H9 (cell line): ENCODE results near the gene LRRC23. TPM values are rescaled to one million over a fixed set of nuclear protein-coding genes. Genes with fewer than 3 reads are reported as not detected.
A peak's percentile ranks its signal among the peaks of the same experiment; 100 is the strongest.

ENCODE experiments used
- DNase-seq: peaks from one replicate; pipeline ENCODE4 v3.0.0-alpha.2; 2017
- H2AFZ ChIP-seq: one replicate; pipeline ENCODE4 v1.6.1; 2013; ENCODE audit warnings: mild to moderate bottlenecking, low read length, control low read depth, moderate library complexity
- H2AK5ac ChIP-seq: 2 replicates; pipeline ENCODE4 v1.6.1; 2013; ENCODE audit warnings: low read length, control low read depth, mixed read lengths; ENCODE audit not compliant: insufficient read length
- H2BK120ac ChIP-seq: one replicate; pipeline ENCODE4 v1.6.1; 2013; ENCODE audit warnings: low read depth, mild to moderate bottlenecking, low read length, control low read depth, inconsistent platforms; ENCODE audit not compliant: poor library complexity, severe bottlenecking
- H2BK12ac ChIP-seq: 2 replicates; pipeline ENCODE4 v1.6.1; 2013; ENCODE audit warnings: low read length, control low read depth, mixed read lengths, low read depth; ENCODE audit not compliant: insufficient read length
- H2BK15ac ChIP-seq: 2 replicates; pipeline ENCODE4 v1.6.1; 2013; ENCODE audit warnings: low read depth, low read length, control low read depth
- H2BK20ac ChIP-seq: one replicate; pipeline ENCODE4 v1.6.1; 2013; ENCODE audit warnings: low read depth, mild to moderate bottlenecking, low read length, control low read depth, inconsistent platforms; ENCODE audit not compliant: poor library complexity, severe bottlenecking
- H2BK5ac ChIP-seq: 2 replicates; pipeline ENCODE4 v1.6.1; 2013; ENCODE audit warnings: low read length, control low read depth, mixed read lengths; ENCODE audit not compliant: insufficient read length
- H3K14ac ChIP-seq: 2 replicates; pipeline ENCODE4 v1.6.1; 2013; ENCODE audit warnings: low read length, control low read depth; ENCODE audit not compliant: insufficient read depth
- H3K18ac ChIP-seq: 2 replicates; pipeline ENCODE4 v1.6.1; 2013; ENCODE audit warnings: low read depth, mild to moderate bottlenecking, mixed read lengths, low read length, control low read depth; ENCODE audit not compliant: insufficient read length
- H3K23ac ChIP-seq: 2 replicates; pipeline ENCODE4 v1.6.1; 2013; ENCODE audit warnings: low read length, control low read depth, mixed read lengths, low read depth; ENCODE audit not compliant: insufficient read length
- H3K23me2 ChIP-seq: 2 replicates; pipeline ENCODE4 v1.6.1; 2013; ENCODE audit warnings: low read depth, mild to moderate bottlenecking, mixed read lengths, low read length, control low read depth; ENCODE audit not compliant: insufficient read length, poor library complexity, severe bottlenecking
- H3K27ac ChIP-seq: 2 replicates; pipeline ENCODE4 v1.5.1; 2013; ENCODE audit warnings: low read length, control low read depth, mixed read lengths, low read depth; ENCODE audit not compliant: insufficient read length
- H3K27me3 ChIP-seq: 2 replicates; pipeline ENCODE4 v1.6.1; 2013; ENCODE audit warnings: low read length, control low read depth, inconsistent platforms; ENCODE audit not compliant: insufficient read depth
- H3K4ac ChIP-seq: 2 replicates; pipeline ENCODE4 v1.6.1; 2013; ENCODE audit warnings: low read depth, mild to moderate bottlenecking, control low read depth, inconsistent platforms, low read length, moderate library complexity
- H3K4me1 ChIP-seq: 2 replicates; pipeline ENCODE4 v1.6.1; 2013; ENCODE audit warnings: low read length, control low read depth, inconsistent platforms; ENCODE audit not compliant: insufficient read depth
- H3K4me2 ChIP-seq: 2 replicates; pipeline ENCODE4 v1.6.1; 2013; ENCODE audit warnings: low read length, control low read depth, mixed read lengths; ENCODE audit not compliant: insufficient read length, insufficient read depth
- H3K56ac ChIP-seq: 2 replicates; pipeline ENCODE4 v1.6.1; 2013; ENCODE audit warnings: low read depth, mild to moderate bottlenecking, mixed read lengths, low read length, control low read depth; ENCODE audit not compliant: insufficient read length
- H3K79me1 ChIP-seq: 2 replicates; pipeline ENCODE4 v1.6.1; 2013; ENCODE audit warnings: low read depth, mild to moderate bottlenecking, moderate library complexity, low read length, control low read depth, inconsistent platforms; ENCODE audit not compliant: insufficient read depth, poor library complexity, severe bottlenecking
- H3K79me2 ChIP-seq: 2 replicates; pipeline ENCODE4 v1.6.1; 2013; ENCODE audit warnings: low read length, control low read depth, inconsistent platforms; ENCODE audit not compliant: insufficient read depth
- H3K9ac ChIP-seq: 2 replicates; pipeline ENCODE4 v1.6.1; 2013; ENCODE audit warnings: low read length, control low read depth, mixed read lengths; ENCODE audit not compliant: insufficient read length; ENCODE audit errors: extremely low read depth
- H3K9me3 ChIP-seq: one replicate; pipeline ENCODE4 v1.6.1; 2013; ENCODE audit warnings: low read depth, low read length, inconsistent platforms; ENCODE audit not compliant: control insufficient read depth
- H3T11ph ChIP-seq: one replicate; pipeline ENCODE4 v1.6.1; 2013; ENCODE audit warnings: mild to moderate bottlenecking, low read length, control low read depth, inconsistent platforms
- H4K20me1 ChIP-seq: one replicate; pipeline ENCODE4 v1.6.1; 2013; ENCODE audit not compliant: control insufficient read depth, insufficient read length, insufficient read depth
- H4K5ac ChIP-seq: 2 replicates; pipeline ENCODE4 v1.6.1; 2013; ENCODE audit warnings: low read depth, mild to moderate bottlenecking, mixed read lengths, low read length, control low read depth; ENCODE audit not compliant: insufficient read length
- H4K8ac ChIP-seq: replicated peaks from 2 replicates; pipeline ENCODE4 v1.6.1; 2013; ENCODE audit warnings: low read length, control low read depth, mixed read lengths, low read depth; ENCODE audit not compliant: insufficient read length
- H4K91ac ChIP-seq: 2 replicates; pipeline ENCODE4 v1.6.1; 2013; ENCODE audit warnings: low read depth, mild to moderate bottlenecking, moderate library complexity, mixed read lengths, low read length, control low read depth; ENCODE audit not compliant: insufficient read length
- H3K27ac Mint-ChIP-seq, 3 experiments: 2 replicates in 2 of 3; 3 replicates in 1 of 3; pipeline ENCODE4 v1.8.0; 2020 to 2021; ENCODE audit warnings: mixed read lengths in 3 of 3, mild to moderate bottlenecking in 1 of 3, moderate library complexity in 1 of 3
- H3K27me3 Mint-ChIP-seq: 2 replicates; pipeline ENCODE4 v1.8.0; 2021; ENCODE audit warnings: low read depth, mild to moderate bottlenecking, moderate library complexity, mixed read lengths
- H3K36me3 Mint-ChIP-seq, 3 experiments: 2 replicates in 2 of 3; 3 replicates in 1 of 3; pipeline ENCODE4 v1.8.0; 2020 to 2021; ENCODE audit warnings: low read depth in 3 of 3, mixed read lengths in 3 of 3; ENCODE audit not compliant: insufficient read depth in 1 of 3
- H3K4me1 Mint-ChIP-seq, 2 experiments: 2 replicates each; pipeline ENCODE4 v1.8.0; 2020; ENCODE audit warnings: mixed read lengths in 2 of 2
- H3K4me3 Mint-ChIP-seq, 2 experiments: 2 replicates in 1 of 2; 3 replicates in 1 of 2; pipeline ENCODE4 v1.8.0; 2020 to 2021; ENCODE audit warnings: mild to moderate bottlenecking in 2 of 2, mixed read lengths in 2 of 2, moderate library complexity in 1 of 2
- H3K9me3 Mint-ChIP-seq, 2 experiments: 2 replicates in 1 of 2; 3 replicates in 1 of 2; pipeline ENCODE4 v1.8.0; 2020; ENCODE audit warnings: mild to moderate bottlenecking in 2 of 2, mixed read lengths in 2 of 2, moderate library complexity in 1 of 2
- WGBS: extraction: QIAGEN DNeasy Blood & Tissue Kit; methylation state at CpG from one replicate; pipeline ENCODE4 v1.1.7; 2013; ENCODE audit warnings: missing lambda C conversion rate, low lambda C conversion rate, mixed read lengths; ENCODE audit not compliant: insufficient read length; ENCODE audit errors: extremely low coverage; 5-methylcytosine and 5-hydroxymethylcytosine counted together
- total RNA-seq: library from RNA; stranded (reverse); gene quantifications from 2 replicates; pipeline ENCODE4 v1.2.1, GENCODE V29; 2021
- TF ChIP-seq, protein P1 (sequence below): fragments of 200-600 bp; sonication (generic); conservative IDR thresholded peaks from 3 replicates; pipeline ENCODE4 v1.8.0; 2021; ENCODE audit warnings: antibody characterized with exemption, mild to moderate bottlenecking

LRRC23 gene
- total RNA-seq, 1 experiment from 2014 or later, result 2.1 TPM

DNA sequence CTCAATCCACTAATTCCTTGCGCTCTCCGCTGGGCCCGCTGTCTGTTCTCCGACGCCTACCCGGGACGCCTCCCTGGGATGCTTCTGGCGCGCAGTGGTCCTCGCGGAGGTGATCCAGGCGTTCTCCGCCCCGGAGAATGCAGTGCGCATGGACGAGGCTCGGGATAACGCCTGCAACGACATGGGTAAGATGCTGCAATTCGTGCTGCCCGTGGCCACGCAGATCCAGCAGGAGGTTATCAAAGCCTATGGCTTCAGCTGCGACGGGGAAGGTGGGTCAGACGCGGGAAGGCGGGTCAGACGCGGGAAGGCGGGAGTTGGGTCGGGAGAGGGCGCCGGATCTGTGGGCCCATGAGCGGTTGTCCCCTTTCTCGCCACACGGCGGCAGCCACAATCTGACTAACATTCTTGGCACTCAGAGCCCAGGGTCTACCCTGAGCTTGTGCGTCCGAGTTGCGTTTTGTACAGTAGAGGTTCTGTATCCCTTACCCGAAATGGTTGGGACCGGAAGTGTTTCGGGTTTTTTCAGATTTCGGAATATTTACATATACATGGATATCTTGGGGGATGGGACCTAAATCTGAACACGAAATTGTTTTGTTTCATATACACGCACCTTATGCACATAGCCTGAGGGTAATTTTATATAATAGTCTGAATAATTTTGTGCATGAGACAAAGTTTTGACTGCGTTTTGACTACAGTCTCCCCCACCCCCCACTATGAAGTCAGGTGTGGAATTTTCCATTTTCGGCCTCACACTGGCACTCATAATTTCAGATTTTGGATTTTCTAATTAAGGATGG is 40.0 kb downstream of the LRRC23 start:
- Histone ChIP-seq H4K91ac (no peak overlapping the region), H3K23ac (no peak overlapping the region), H3K79me2 (no peaks in the 10 kb centered on the region), H3K9me3 (no peaks in the 10 kb centered on the region), H3K56ac (peak overlapping the region; percentile 63), H2BK5ac (peak overlapping the region; percentile 96), H3T11ph (no peak overlapping the region), H3K14ac (peak overlapping the region; percentile 99), H4K8ac (peak overlapping the region; percentile 23), H3K4me1 (0 out of 2 replicates have a peak, but pooled peaks cover 4% of the 10 kb centered on the region), H2BK120ac (peak overlapping the region; percentile 2), H3K27ac (peak overlapping the region; percentile 96), H3K18ac (peak overlapping the region; percentile 98), H2AK5ac (no peak overlapping the region), H3K79me1 (no peaks in the 10 kb centered on the region), H2BK20ac (no peak overlapping the region), H3K27me3 (no peaks in the 10 kb centered on the region), H3K23me2 (peaks cover 16% of the 10 kb centered on the region), H3K9ac (peak overlapping the region; percentile 98), H2BK12ac (no peak overlapping the region), H2BK15ac (no peak overlapping the region), H2AFZ (no peak overlapping the region), H4K20me1 (peaks cover 2% of the 10 kb centered on the region), H3K4ac (no peak overlapping the region), H3K4me2 (peak overlapping the region; percentile 96), H4K5ac (peak overlapping the region; percentile 79)
- DNase-seq, result peak; percentile 95
- peak overlapping the region; percentile 93 to 94 for H3K4me3 Mint-ChIP-seq
- TF ChIP-seq, protein P1, sequence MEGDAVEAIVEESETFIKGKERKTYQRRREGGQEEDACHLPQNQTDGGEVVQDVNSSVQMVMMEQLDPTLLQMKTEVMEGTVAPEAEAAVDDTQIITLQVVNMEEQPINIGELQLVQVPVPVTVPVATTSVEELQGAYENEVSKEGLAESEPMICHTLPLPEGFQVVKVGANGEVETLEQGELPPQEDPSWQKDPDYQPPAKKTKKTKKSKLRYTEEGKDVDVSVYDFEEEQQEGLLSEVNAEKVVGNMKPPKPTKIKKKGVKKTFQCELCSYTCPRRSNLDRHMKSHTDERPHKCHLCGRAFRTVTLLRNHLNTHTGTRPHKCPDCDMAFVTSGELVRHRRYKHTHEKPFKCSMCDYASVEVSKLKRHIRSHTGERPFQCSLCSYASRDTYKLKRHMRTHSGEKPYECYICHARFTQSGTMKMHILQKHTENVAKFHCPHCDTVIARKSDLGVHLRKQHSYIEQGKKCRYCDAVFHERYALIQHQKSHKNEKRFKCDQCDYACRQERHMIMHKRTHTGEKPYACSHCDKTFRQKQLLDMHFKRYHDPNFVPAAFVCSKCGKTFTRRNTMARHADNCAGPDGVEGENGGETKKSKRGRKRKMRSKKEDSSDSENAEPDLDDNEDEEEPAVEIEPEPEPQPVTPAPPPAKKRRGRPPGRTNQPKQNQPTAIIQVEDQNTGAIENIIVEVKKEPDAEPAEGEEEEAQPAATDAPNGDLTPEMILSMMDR, result peak; percentile 79
- H3K27me3 Mint-ChIP-seq, result peaks cover 2% of the 10 kb centered on the region; the same call in 1 of the 2 replicates
- peaks cover 13 to 34% (median 22%) of the 10 kb centered on the region in 3 experiments for H3K36me3 Mint-ChIP-seq
- no peaks in the 10 kb centered on the region; a peak in 1 of 5 replicates for H3K9me3 Mint-ChIP-seq
- peak overlapping the region; percentile 98 to 100 (median 100) for H3K27ac Mint-ChIP-seq
- no CpG with 5 or more reads among the region's 48 CpGs for WGBS
- peaks cover 34 to 38% of the 10 kb centered on the region in 2 experiments for H3K4me1 Mint-ChIP-seq
